HepG2 (cell line): ENCODE results near the gene IL17RA.

ENCODE experiments used
- ATF1 ChIP-seq: IDR thresholded peaks from 2 replicates; pipeline ENCODE4 v1.6.1; 2016; ENCODE audit warnings: mild to moderate bottlenecking, control low read depth
- FOSL1 ChIP-seq: sonication (generic); formaldehyde crosslinking; IDR thresholded peaks from 2 replicates; pipeline ENCODE4 v1.9.0; 2021; ENCODE audit warnings: missing genetic modification reagents, borderline replicate concordance
- JUND ChIP-seq: sonication (generic); formaldehyde crosslinking; IDR thresholded peaks from 2 replicates; pipeline ENCODE4 v1.8.0; 2022; ENCODE audit warnings: mild to moderate bottlenecking, missing genetic modification reagents
- NRL ChIP-seq: sonication (generic); formaldehyde crosslinking; IDR thresholded peaks from 2 replicates; pipeline ENCODE4 v1.5.0; 2020; ENCODE audit warnings: missing genetic modification reagents, mild to moderate bottlenecking, moderate library complexity, borderline replicate concordance
- TRIM24 ChIP-seq: sonication (generic); formaldehyde crosslinking; IDR thresholded peaks from 2 replicates; pipeline ENCODE4 v1.8.0; 2022; ENCODE audit warnings: mild to moderate bottlenecking, missing genetic modification reagents
- ZNF75D ChIP-seq: sonication (generic); formaldehyde crosslinking; IDR thresholded peaks from 2 replicates; pipeline ENCODE4 v1.8.1; 2023; ENCODE audit warnings: missing genetic modification reagents, mild to moderate bottlenecking, borderline replicate concordance
- TF ChIP-seq, protein P1 (sequence below): sonication (generic); formaldehyde crosslinking; IDR thresholded peaks from 2 replicates; pipeline ENCODE4 v1.5.0; 2020; ENCODE audit warnings: mild to moderate bottlenecking, missing genetic modification reagents, moderate library complexity
- TF ChIP-seq, protein P2 (sequence below): sonication (generic); formaldehyde crosslinking; IDR thresholded peaks from 2 replicates; pipeline ENCODE4 v1.8.0; 2022; ENCODE audit warnings: missing genetic modification reagents, mild to moderate bottlenecking, inconsistent platforms, borderline replicate concordance

DNA sequence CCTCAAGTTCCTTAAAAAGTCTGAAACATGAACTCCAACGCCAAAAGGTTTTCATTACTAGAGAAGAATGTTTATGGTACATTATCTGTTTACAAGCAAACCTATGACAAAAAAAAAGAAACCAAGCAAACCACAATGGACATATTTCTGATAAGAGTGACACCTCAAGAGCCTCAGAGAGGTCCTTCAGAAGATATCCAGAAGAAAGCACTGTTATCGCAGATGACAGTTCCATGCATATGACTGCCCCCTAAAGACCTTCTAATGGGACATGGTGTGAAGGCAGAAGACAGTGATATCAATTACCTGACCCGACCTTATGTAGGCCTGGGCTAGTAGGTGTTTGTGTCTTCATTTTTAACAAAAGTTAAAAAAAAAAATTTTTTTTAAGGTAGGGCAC, 71.1 kb downstream of the IL17RA start:
- TF ChIP-seq ATF1: no peak
- TF ChIP-seq FOSL1 (CRISPR knock-in tag): no peak
- TF ChIP-seq ZNF75D: no peak
- no peak for TF ChIP-seq JUND (CRISPR knock-in tag)
- TF ChIP-seq NRL (CRISPR knock-in tag): no peak
- TF ChIP-seq, protein P1, sequence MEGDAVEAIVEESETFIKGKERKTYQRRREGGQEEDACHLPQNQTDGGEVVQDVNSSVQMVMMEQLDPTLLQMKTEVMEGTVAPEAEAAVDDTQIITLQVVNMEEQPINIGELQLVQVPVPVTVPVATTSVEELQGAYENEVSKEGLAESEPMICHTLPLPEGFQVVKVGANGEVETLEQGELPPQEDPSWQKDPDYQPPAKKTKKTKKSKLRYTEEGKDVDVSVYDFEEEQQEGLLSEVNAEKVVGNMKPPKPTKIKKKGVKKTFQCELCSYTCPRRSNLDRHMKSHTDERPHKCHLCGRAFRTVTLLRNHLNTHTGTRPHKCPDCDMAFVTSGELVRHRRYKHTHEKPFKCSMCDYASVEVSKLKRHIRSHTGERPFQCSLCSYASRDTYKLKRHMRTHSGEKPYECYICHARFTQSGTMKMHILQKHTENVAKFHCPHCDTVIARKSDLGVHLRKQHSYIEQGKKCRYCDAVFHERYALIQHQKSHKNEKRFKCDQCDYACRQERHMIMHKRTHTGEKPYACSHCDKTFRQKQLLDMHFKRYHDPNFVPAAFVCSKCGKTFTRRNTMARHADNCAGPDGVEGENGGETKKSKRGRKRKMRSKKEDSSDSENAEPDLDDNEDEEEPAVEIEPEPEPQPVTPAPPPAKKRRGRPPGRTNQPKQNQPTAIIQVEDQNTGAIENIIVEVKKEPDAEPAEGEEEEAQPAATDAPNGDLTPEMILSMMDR (CRISPR knock-in tag): no peak
- no peak for TF ChIP-seq TRIM24 (CRISPR knock-in tag)
- TF ChIP-seq, protein P2, sequence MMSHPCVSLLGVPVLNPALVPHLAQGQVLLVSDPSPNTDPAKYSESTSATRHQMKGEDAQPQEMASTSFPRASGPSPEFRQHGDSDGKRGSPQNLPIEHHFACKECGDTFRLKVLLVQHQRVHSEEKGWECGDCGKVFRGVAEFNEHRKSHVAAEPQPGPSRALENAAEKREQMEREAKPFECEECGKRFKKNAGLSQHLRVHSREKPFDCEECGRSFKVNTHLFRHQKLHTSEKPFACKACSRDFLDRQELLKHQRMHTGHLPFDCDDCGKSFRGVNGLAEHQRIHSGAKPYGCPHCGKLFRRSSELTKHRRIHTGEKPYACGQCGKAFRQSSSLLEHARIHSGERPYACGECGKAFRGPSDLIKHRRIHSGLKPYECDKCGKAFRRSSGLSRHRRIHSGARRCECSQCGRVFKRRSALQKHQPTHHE (CRISPR knock-in tag): no peak
